ENCODE data around the gene DHRS1. TPM values are rescaled to one million over a fixed set of nuclear protein-coding genes. Genes with fewer than 3 reads are reported as not detected.

The DHRS1 gene
- total and polyA plus RNA-seq, 2 donors from 2014 or later = 32.7 to 56.7 TPM

- Histone ChIP-seq H3K27ac (ENCODE audit: low read depth in 2 of 2, low read length in 2 of 2) (peak overlapping the region; percentile 100), H3K9me3 (ENCODE audit: control insufficient read depth in 2 of 3, insufficient read depth in 1 of 3, low read length in 3 of 3) (no peaks in the 10 kb centered on the region), H3K4me3 (ENCODE audit: low read length in 3 of 3) (peak overlapping the region; percentile 76 to 91 (median 88)), H3K9ac (ENCODE audit: low read length in 3 of 3) (peak overlapping the region; percentile 82 to 96 (median 94)), H3K4me1 (ENCODE audit: control insufficient read depth in 2 of 3, insufficient read depth in 2 of 3, low read depth in 1 of 3, low read length in 3 of 3) (peaks cover 0 to 27% (median 19%) of the 10 kb centered on the region in 3 donors), H3K27me3 (ENCODE audit: control insufficient read depth, insufficient read depth, low read length) (no peaks in the 10 kb centered on the region), H3K36me3 (ENCODE audit: control insufficient read depth in 2 of 3, insufficient read depth in 3 of 3, low read length in 3 of 3) (peaks cover 0 to 36% (median 32%) of the 10 kb centered on the region in 3 donors)
- DNase-seq (peak in 3 of 5 donors; percentile 97 to 98 (median 97)), FAIRE-seq (no peak)
- TF ChIP-seq CTCF (IDR thresholded peaks at IDR 0.05; ENCODE audit: borderline replicate concordance, extremely low read depth, insufficient read depth) = peak; percentile 69
- intact Hi-C loops (cut with DNase I) = no loop called here
These were observed 57.6 kb downstream of the DHRS1 start for GRCh38 chr14:24241829-24242443.

Other genes with a start within 250 kb of the DHRS1 start
Only the 30 nearest of the 34 such genes appear.
- 81.1 TPM for gene DCAF11, start 185.0 kb downstream of the DHRS1 start, total RNA-seq
- 69.4 TPM for gene DCAF11, start 185.0 kb downstream of the DHRS1 start, polyA plus RNA-seq (ENCODE audit: insufficient read depth, low read depth, low replicate concordance)
- 4.9 TPM for gene NRL, start 184.8 kb downstream of the DHRS1 start, total RNA-seq
- gene NRL, start 184.8 kb downstream of the DHRS1 start, polyA plus RNA-seq (ENCODE audit: insufficient read depth, low read depth, low replicate concordance) = 5.5 TPM
- 1.3 TPM for gene FITM1, start 169.1 kb downstream of the DHRS1 start, total RNA-seq
- gene FITM1, start 169.1 kb downstream of the DHRS1 start, polyA plus RNA-seq (ENCODE audit: insufficient read depth, low read depth, low replicate concordance) = 1.2 TPM
- 244 TPM for gene PSME1, start 163.6 kb downstream of the DHRS1 start, total RNA-seq
- gene PSME1, start 163.6 kb downstream of the DHRS1 start, polyA plus RNA-seq (ENCODE audit: insufficient read depth, low read depth, low replicate concordance) = 333 TPM
- gene EMC9, start 158.2 kb downstream of the DHRS1 start, total RNA-seq = 22.1 TPM
- gene EMC9, start 158.2 kb downstream of the DHRS1 start, polyA plus RNA-seq (ENCODE audit: insufficient read depth, low read depth, low replicate concordance) = 62.5 TPM
- 148 TPM for gene PSME2, start 153.2 kb downstream of the DHRS1 start, total RNA-seq
- 289 TPM for gene PSME2, start 153.2 kb downstream of the DHRS1 start, polyA plus RNA-seq (ENCODE audit: insufficient read depth, low read depth, low replicate concordance)
- gene RNF31, start 152.3 kb downstream of the DHRS1 start, total RNA-seq = 69.0 TPM
- gene RNF31, start 152.3 kb downstream of the DHRS1 start, polyA plus RNA-seq (ENCODE audit: insufficient read depth, low read depth, low replicate concordance) = 64.0 TPM
- gene IRF9, start 138.5 kb downstream of the DHRS1 start, total RNA-seq = 141 TPM
- gene IRF9, start 138.5 kb downstream of the DHRS1 start, polyA plus RNA-seq (ENCODE audit: insufficient read depth, low read depth, low replicate concordance) = 88.9 TPM
- 39.9 TPM for gene REC8, start 127.7 kb downstream of the DHRS1 start, total RNA-seq
- 51.4 TPM for gene REC8, start 127.7 kb downstream of the DHRS1 start, polyA plus RNA-seq (ENCODE audit: insufficient read depth, low read depth, low replicate concordance)
- 49.5 TPM for gene IPO4, start 111.0 kb downstream of the DHRS1 start, total RNA-seq
- gene IPO4, start 111.0 kb downstream of the DHRS1 start, polyA plus RNA-seq (ENCODE audit: insufficient read depth, low read depth, low replicate concordance) = 22.2 TPM
- gene TM9SF1, start 104.3 kb downstream of the DHRS1 start, total RNA-seq = 83.6 TPM
- gene TM9SF1, start 104.3 kb downstream of the DHRS1 start, polyA plus RNA-seq (ENCODE audit: insufficient read depth, low read depth, low replicate concordance) = 41.1 TPM
- 0.38 TPM for gene TSSK4, start 94.1 kb downstream of the DHRS1 start, total RNA-seq
- not detected for gene TSSK4, start 94.1 kb downstream of the DHRS1 start, polyA plus RNA-seq (ENCODE audit: insufficient read depth, low read depth, low replicate concordance)
- gene CHMP4A, start 86.3 kb downstream of the DHRS1 start, total RNA-seq = 65.1 TPM
- gene CHMP4A, start 86.3 kb downstream of the DHRS1 start, polyA plus RNA-seq (ENCODE audit: insufficient read depth, low read depth, low replicate concordance) = 72.2 TPM
- gene MDP1, start 83.7 kb downstream of the DHRS1 start, total RNA-seq = 22.8 TPM
- 55.4 TPM for gene MDP1, start 83.7 kb downstream of the DHRS1 start, polyA plus RNA-seq (ENCODE audit: insufficient read depth, low read depth, low replicate concordance)
- 145 TPM for gene NEDD8, start 67.4 kb downstream of the DHRS1 start, total RNA-seq
- 439 TPM for gene NEDD8, start 67.4 kb downstream of the DHRS1 start, polyA plus RNA-seq (ENCODE audit: insufficient read depth, low read depth, low replicate concordance)
- 75.0 TPM for gene GMPR2, start 66.9 kb downstream of the DHRS1 start, total RNA-seq
- 92.5 TPM for gene GMPR2, start 66.9 kb downstream of the DHRS1 start, polyA plus RNA-seq (ENCODE audit: insufficient read depth, low read depth, low replicate concordance)
- gene TINF2, start 57.2 kb downstream of the DHRS1 start, total RNA-seq = 99.4 TPM
- gene TINF2, start 57.2 kb downstream of the DHRS1 start, polyA plus RNA-seq (ENCODE audit: insufficient read depth, low read depth, low replicate concordance) = 57.0 TPM
- gene TGM1, start 36.6 kb downstream of the DHRS1 start, total RNA-seq = 13.1 TPM
- 4.5 TPM for gene TGM1, start 36.6 kb downstream of the DHRS1 start, polyA plus RNA-seq (ENCODE audit: insufficient read depth, low read depth, low replicate concordance)
- gene RABGGTA, start 28.2 kb downstream of the DHRS1 start, total RNA-seq = 33.9 TPM
- 25.8 TPM for gene RABGGTA, start 28.2 kb downstream of the DHRS1 start, polyA plus RNA-seq (ENCODE audit: insufficient read depth, low read depth, low replicate concordance)
- gene NOP9, start 70 bp upstream of the DHRS1 start, total RNA-seq = 25.7 TPM
- 8.6 TPM for gene NOP9, start 70 bp upstream of the DHRS1 start, polyA plus RNA-seq (ENCODE audit: insufficient read depth, low read depth, low replicate concordance)
- 22.4 TPM for gene CIDEB, start 8.2 kb upstream of the DHRS1 start, total RNA-seq
- gene CIDEB, start 8.2 kb upstream of the DHRS1 start, polyA plus RNA-seq (ENCODE audit: insufficient read depth, low read depth, low replicate concordance) = 49.7 TPM
- 9.2 TPM for gene LTB4R2, start 10.4 kb upstream of the DHRS1 start, total RNA-seq
- gene LTB4R2, start 10.4 kb upstream of the DHRS1 start, polyA plus RNA-seq (ENCODE audit: insufficient read depth, low read depth, low replicate concordance) = 0.67 TPM
- 9.3 TPM for gene LTB4R, start 11.7 kb upstream of the DHRS1 start, total RNA-seq
- 4.6 TPM for gene LTB4R, start 11.7 kb upstream of the DHRS1 start, polyA plus RNA-seq (ENCODE audit: insufficient read depth, low read depth, low replicate concordance)
- gene ADCY4, start 35.3 kb upstream of the DHRS1 start, total RNA-seq = 57.5 TPM
- gene ADCY4, start 35.3 kb upstream of the DHRS1 start, polyA plus RNA-seq (ENCODE audit: insufficient read depth, low read depth, low replicate concordance) = 19.2 TPM
- 19.5 TPM for gene RIPK3, start 40.2 kb upstream of the DHRS1 start, total RNA-seq
- gene RIPK3, start 40.2 kb upstream of the DHRS1 start, polyA plus RNA-seq (ENCODE audit: insufficient read depth, low read depth, low replicate concordance) = 5.1 TPM
- gene NFATC4, start 68.4 kb upstream of the DHRS1 start, total RNA-seq = 45.3 TPM
- 38.9 TPM for gene NFATC4, start 68.4 kb upstream of the DHRS1 start, polyA plus RNA-seq (ENCODE audit: insufficient read depth, low read depth, low replicate concordance)
- 12.1 TPM for gene NYNRIN, start 99.2 kb upstream of the DHRS1 start, total RNA-seq
- gene NYNRIN, start 99.2 kb upstream of the DHRS1 start, polyA plus RNA-seq (ENCODE audit: insufficient read depth, low read depth, low replicate concordance) = 4.4 TPM
- 1.3 TPM for gene CBLN3, start 129.9 kb upstream of the DHRS1 start, total RNA-seq
- gene CBLN3, start 129.9 kb upstream of the DHRS1 start, polyA plus RNA-seq (ENCODE audit: insufficient read depth, low read depth, low replicate concordance) = 2.6 TPM
- gene KHNYN, start 130.2 kb upstream of the DHRS1 start, total RNA-seq = 53.9 TPM
- gene KHNYN, start 130.2 kb upstream of the DHRS1 start, polyA plus RNA-seq (ENCODE audit: insufficient read depth, low read depth, low replicate concordance) = 9.7 TPM
- gene SDR39U1, start 143.0 kb upstream of the DHRS1 start, total RNA-seq = 62.3 TPM
- 97.8 TPM for gene SDR39U1, start 143.0 kb upstream of the DHRS1 start, polyA plus RNA-seq (ENCODE audit: insufficient read depth, low read depth, low replicate concordance)

All from kidney (tissue), 14 donors.